CD14-positive monocyte (primary cell): ENCODE results near the gene TMTC2. TPM values are rescaled to one million over a fixed set of nuclear protein-coding genes. Genes with fewer than 3 reads are reported as not detected.

Source experiments
- DNase-seq, 3 donors: peaks; one replicate each; pipeline ENCODE4 v3.0.0-alpha.2; 2011 to 2022
- H2AFZ ChIP-seq: 2 replicates; pipeline ENCODE4 v1.6.0; 2012; ENCODE audit warnings: mild to moderate bottlenecking, low read depth, low read length, inconsistent platforms; ENCODE audit not compliant: insufficient read depth, poor library complexity, severe bottlenecking
- H3K27ac ChIP-seq, 2 donors: 1 replicate in 1 of 2; 2 replicates in 1 of 2; pipeline ENCODE4 v1.5.1; 2012 to 2013; ENCODE audit warnings: low read length in 2 of 2, control low read depth in 1 of 2, inconsistent platforms in 1 of 2, low read depth in 1 of 2, mild to moderate bottlenecking in 1 of 2
- H3K27me3 ChIP-seq, 2 donors: one replicate each; pipeline versions ENCODE4 v1.6.0 to v1.6.1; 2011 to 2013; ENCODE audit warnings: low read length in 2 of 2; ENCODE audit not compliant: control insufficient read depth in 2 of 2, insufficient read depth in 2 of 2
- H3K36me3 ChIP-seq, 2 donors: replicated peaks in 1 of 2; 1 replicate in 1 of 2; 2 replicates in 1 of 2; pipeline versions ENCODE4 v1.5.1 to v1.6.1; 2012 to 2013; ENCODE audit warnings: low read length in 2 of 2, control low read depth in 1 of 2, inconsistent platforms in 1 of 2, mild to moderate bottlenecking in 1 of 2; ENCODE audit not compliant: insufficient read depth in 2 of 2, control insufficient read depth in 1 of 2
- H3K4me1 ChIP-seq, 2 donors: 1 replicate in 1 of 2; 2 replicates in 1 of 2; pipeline versions ENCODE4 v1.5.1 to v1.6.1; 2012 to 2013; ENCODE audit warnings: low read length in 2 of 2, control low read depth in 1 of 2, inconsistent platforms in 1 of 2, mild to moderate bottlenecking in 1 of 2, moderate library complexity in 1 of 2; ENCODE audit not compliant: insufficient read depth in 2 of 2, control insufficient read depth in 1 of 2
- H3K4me2 ChIP-seq: replicated peaks from 2 replicates; pipeline ENCODE3; 2012; ENCODE audit warnings: low read length, moderate library complexity, mild to moderate bottlenecking; ENCODE audit not compliant: poor library complexity, severe bottlenecking; ENCODE audit errors: extremely low read depth
- H3K4me3 ChIP-seq, 3 experiments: fragments of 200-600 bp in 1 of 3; sonication (generic) in 1 of 3; replicated peaks in 1 of 3; 1 replicate in 2 of 3; 2 replicates in 1 of 3; pipeline ENCODE4 v1.5.1; 2011 to 2013; ENCODE audit warnings: low read length in 3 of 3, mild to moderate bottlenecking in 3 of 3, control low read depth in 2 of 3, low read depth in 2 of 3, inconsistent platforms in 1 of 3, moderate library complexity in 1 of 3
- H3K79me2 ChIP-seq: 2 replicates; pipeline ENCODE4 v1.6.0; 2012; ENCODE audit warnings: mild to moderate bottlenecking, control low read depth, inconsistent platforms, low read length, moderate library complexity; ENCODE audit not compliant: insufficient read depth
- H3K9ac ChIP-seq: 2 replicates; pipeline ENCODE4 v1.6.0; 2017; ENCODE audit warnings: low read length, mild to moderate bottlenecking; ENCODE audit not compliant: insufficient read depth, poor library complexity, severe bottlenecking
- H3K9me3 ChIP-seq, 2 donors: replicated peaks in 1 of 2; 1 replicate in 1 of 2; 2 replicates in 1 of 2; pipeline versions ENCODE4 v1.5.1 to v1.6.1; 2012 to 2013; ENCODE audit warnings: low read length in 2 of 2, control low read depth in 1 of 2; ENCODE audit not compliant: control insufficient read depth in 1 of 2, insufficient read depth in 1 of 2
- H4K20me1 ChIP-seq: 2 replicates; pipeline ENCODE4 v1.6.0; 2012; ENCODE audit warnings: mild to moderate bottlenecking, low read length, control low read depth, moderate library complexity; ENCODE audit not compliant: insufficient read depth
- H3K27ac Mint-ChIP-seq, 7 donors: one replicate each; pipeline ENCODE4 v1.8.0; 2020; ENCODE audit warnings: mild to moderate bottlenecking in 7 of 7, mixed read lengths in 7 of 7, moderate library complexity in 6 of 7, inconsistent platforms in 2 of 7
- H3K27me3 Mint-ChIP-seq, 3 donors: one replicate each; pipeline ENCODE4 v1.8.0; 2021 to 2022; ENCODE audit warnings: low read depth in 3 of 3, mild to moderate bottlenecking in 3 of 3, mixed read lengths in 3 of 3, moderate library complexity in 3 of 3, inconsistent platforms in 1 of 3
- H3K36me3 Mint-ChIP-seq, 2 donors: one replicate each; pipeline ENCODE4 v1.8.0; 2020; ENCODE audit warnings: mixed read lengths in 2 of 2, inconsistent platforms in 1 of 2, mild to moderate bottlenecking in 1 of 2
- H3K4me1 Mint-ChIP-seq: one replicate; pipeline ENCODE4 v1.8.0; 2020; ENCODE audit warnings: mild to moderate bottlenecking, mixed read lengths
- H3K4me3 Mint-ChIP-seq, 2 donors: one replicate each; pipeline ENCODE4 v1.8.0; 2020; ENCODE audit warnings: mild to moderate bottlenecking in 2 of 2, mixed read lengths in 2 of 2, moderate library complexity in 1 of 2
- H3K9me3 Mint-ChIP-seq, 7 donors: one replicate each; pipeline ENCODE4 v1.8.0; 2020 to 2022; ENCODE audit warnings: mixed read lengths in 7 of 7, mild to moderate bottlenecking in 6 of 7, moderate library complexity in 6 of 7, inconsistent platforms in 2 of 7
- CTCF ChIP-seq: fragments of 200-600 bp; IDR thresholded peaks from one replicate; pipeline ENCODE4 v1.8.0; 2022; ENCODE audit warnings: antibody characterized with exemption, mild to moderate bottlenecking
- WGBS: methylation state at CpG from one replicate; pipeline ENCODE4 v1.1.5; 2013; ENCODE audit warnings: missing lambda C conversion rate; ENCODE audit not compliant: insufficient coverage; 5-methylcytosine and 5-hydroxymethylcytosine counted together
- intact Hi-C, 2 donors: fragments of 100-400 bp; cut with micrococcal nuclease; formaldehyde crosslinking; loops; one replicate each; pipeline versions ENCODE4 v1.15.0 to v1.15.1; 2023
- polyA plus RNA-seq, 3 donors: library from polyadenylated mRNA; depleted of rRNA in 1 of 3; unstranded in 2 of 3; stranded (reverse) in 1 of 3; fragments of 300-500 nt in 2 of 3; fragments of >200 nt in 1 of 3; fragmentation: Illumina TruSeq in 2 of 3; gene quantifications; 1 replicate in 2 of 3; 2 replicates in 1 of 3; pipeline ENCODE4 v1.2.3, GENCODE V29; 2012 to 2021

Gene TMTC2
- polyA plus RNA-seq, 3 donors: 2.5 to 15.7 (median 3.3) TPM

GRCh38 chr12:82872088-82872487 lies 185.4 kb downstream of the TMTC2 start:
- Histone ChIP-seq H3K9me3 (no peaks in the 10 kb centered on the region), H3K36me3 (no peaks in the 10 kb centered on the region), H3K4me1 (peaks cover 12 to 14% of the 10 kb centered on the region in 2 donors), H4K20me1 (no peaks in the 10 kb centered on the region), H3K9ac (no peak overlapping the region), H3K4me3 (no peak overlapping the region), H3K27me3 (no peaks in the 10 kb centered on the region), H3K27ac (no peak overlapping the region), H2AFZ (no peak overlapping the region), H3K79me2 (peaks cover 2% of the 10 kb centered on the region), H3K4me2 (no peak overlapping the region)
- WGBS: no CpG with 5 or more reads among the region's 2 CpGs
- peaks cover 6 to 10% of the 10 kb centered on the region in 2 donors for H3K36me3 Mint-ChIP-seq
- peaks cover 19% of the 10 kb centered on the region for H3K4me1 Mint-ChIP-seq
- H3K4me3 Mint-ChIP-seq: no peak overlapping the region
- no peaks in the 10 kb centered on the region for H3K9me3 Mint-ChIP-seq
- DNase-seq: no peak
- TF ChIP-seq CTCF: no peak
- no peaks in the 10 kb centered on the region for H3K27me3 Mint-ChIP-seq
- H3K27ac Mint-ChIP-seq: peak overlapping the region in 1 of 7 donors; percentile 4
- intact Hi-C loops: no loop called here

DNA sequence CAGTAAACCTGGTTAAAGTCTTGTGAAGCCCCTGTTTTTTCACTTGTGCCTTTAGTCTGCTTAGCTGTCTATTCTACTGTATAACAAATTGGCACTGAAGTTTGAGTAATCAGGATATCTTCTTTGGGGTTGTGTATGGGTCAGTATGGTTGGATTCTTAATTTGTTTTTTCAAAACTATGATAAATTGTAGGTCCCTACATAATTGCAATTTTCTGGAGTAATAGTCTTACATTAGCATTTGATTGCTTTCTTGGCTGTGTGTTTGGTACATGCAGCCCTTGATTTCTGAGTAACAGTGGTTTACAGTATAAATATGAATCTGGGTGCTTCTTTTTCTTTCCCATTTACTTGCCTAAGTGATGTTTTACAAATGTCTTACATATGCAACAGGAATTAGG lies 186.6 kb downstream of the TMTC2 start:
- no peak overlapping the region for H3K4me3 ChIP-seq
- no peak overlapping the region for H2AFZ ChIP-seq
- Mint-ChIP-seq H3K4me3 (no peak overlapping the region), H3K4me1 (peaks cover 23% of the 10 kb centered on the region), H3K27me3 (no peaks in the 10 kb centered on the region), H3K27ac (no peak overlapping the region), H3K9me3 (no peaks in the 10 kb centered on the region), H3K36me3 (peaks cover 15% of the 10 kb centered on the region in 2 donors)
- H4K20me1 ChIP-seq: no peaks in the 10 kb centered on the region
- no peak overlapping the region for H3K9ac ChIP-seq
- H3K9me3 ChIP-seq: no peaks in the 10 kb centered on the region
- TF ChIP-seq CTCF: no peak
- no peak overlapping the region for H3K4me2 ChIP-seq
- no peak overlapping the region for H3K27ac ChIP-seq
- H3K79me2 ChIP-seq: peaks cover 2% of the 10 kb centered on the region
- peaks cover 12 to 14% of the 10 kb centered on the region in 2 donors for H3K4me1 ChIP-seq
- H3K36me3 ChIP-seq: no peaks in the 10 kb centered on the region
- intact Hi-C loops: no loop called here
- no peaks in the 10 kb centered on the region for H3K27me3 ChIP-seq
- DNase-seq: no peak
